Measurements from ENCODE around the gene ZDHHC20. TPM values are rescaled to one million over a fixed set of nuclear protein-coding genes. Genes with fewer than 3 reads are reported as not detected.

Gene ZDHHC20, protein sequence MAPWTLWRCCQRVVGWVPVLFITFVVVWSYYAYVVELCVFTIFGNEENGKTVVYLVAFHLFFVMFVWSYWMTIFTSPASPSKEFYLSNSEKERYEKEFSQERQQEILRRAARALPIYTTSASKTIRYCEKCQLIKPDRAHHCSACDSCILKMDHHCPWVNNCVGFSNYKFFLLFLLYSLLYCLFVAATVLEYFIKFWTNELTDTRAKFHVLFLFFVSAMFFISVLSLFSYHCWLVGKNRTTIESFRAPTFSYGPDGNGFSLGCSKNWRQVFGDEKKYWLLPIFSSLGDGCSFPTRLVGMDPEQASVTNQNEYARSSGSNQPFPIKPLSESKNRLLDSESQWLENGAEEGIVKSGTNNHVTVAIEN
- 110 and 113 TPM in 2 replicates for total RNA-seq
- long read RNA-seq, full-length matches to known transcripts: 7 of 55 reads
- long read RNA-seq, partial matches to known transcripts: 12 of 55 reads
- long read RNA-seq, other reads (novel, unspliced or antisense): 36 of 55 reads

DNA sequence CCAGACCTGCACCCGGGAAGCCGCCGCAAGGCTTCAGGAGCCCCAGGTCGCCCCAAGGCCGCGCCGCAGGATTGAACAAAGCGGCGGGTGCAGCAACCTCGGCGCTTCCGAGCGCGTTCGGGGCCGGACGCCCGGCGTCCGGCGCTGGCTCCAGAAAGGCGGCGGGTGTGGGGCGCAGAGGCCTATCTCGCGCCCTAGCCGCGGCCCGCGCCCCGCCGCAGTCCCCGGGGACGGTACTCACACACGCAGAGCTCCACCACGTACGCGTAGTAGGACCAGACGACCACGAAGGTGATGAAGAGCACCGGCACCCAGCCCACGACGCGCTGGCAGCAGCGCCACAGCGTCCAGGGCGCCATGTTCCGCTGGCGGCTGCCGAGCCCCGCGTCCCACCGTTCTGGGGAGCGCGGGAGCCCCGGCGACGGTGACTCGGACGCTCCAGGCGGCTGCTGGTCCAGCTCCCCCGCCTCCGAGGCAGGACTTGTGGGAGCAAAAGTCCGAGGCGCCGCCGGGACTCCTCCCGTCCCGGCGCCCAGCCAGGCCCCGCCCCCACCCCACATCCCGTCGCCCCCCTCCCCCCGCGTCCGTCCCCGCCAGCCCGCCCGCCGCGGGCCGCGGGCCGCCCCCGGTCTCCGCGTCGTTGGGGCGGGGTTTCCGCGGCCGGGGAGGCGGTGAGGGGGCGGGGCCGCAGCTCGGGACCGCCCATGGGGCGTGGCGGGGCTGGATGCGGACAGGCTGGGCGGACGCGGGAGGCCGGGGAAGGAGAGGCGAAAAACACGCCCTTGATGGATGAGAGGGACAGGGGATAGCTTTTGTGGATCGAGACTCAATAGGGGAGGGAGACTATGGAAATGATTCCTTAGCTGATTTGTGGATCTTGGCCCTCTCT lies at the start of gene ZDHHC20:
TSS of gene ZDHHC20 (minus strand) at position 491 of the 889 bp plus-strand sequence. CDS start at position 359, 132 bp downstream.
- H3K27me3 Mint-ChIP-seq: no peaks in the 10 kb centered on the region
- peak within 1 kb of the TSS; percentile 96 for H3K4me3 Mint-ChIP-seq (ENCODE audit: low read depth)
- H3K27ac Mint-ChIP-seq: peak within 1 kb of the TSS; percentile 97
- H3K36me3 Mint-ChIP-seq (ENCODE audit: insufficient read depth): peaks cover 12% of the 10 kb centered on the region
- peak; percentile 90 for DNase-seq (ENCODE audit: low spot score, unreplicated experiment)
- H3K4me1 Mint-ChIP-seq (ENCODE audit: low read depth): peaks cover 14% of the 10 kb centered on the region
- TF ChIP-seq CTCF (IDR thresholded peaks at IDR 0.05; ENCODE audit: unreplicated experiment): no peak
- peaks cover 10% of the 10 kb centered on the region for H3K9me3 Mint-ChIP-seq (ENCODE audit: low read depth)

DNA sequence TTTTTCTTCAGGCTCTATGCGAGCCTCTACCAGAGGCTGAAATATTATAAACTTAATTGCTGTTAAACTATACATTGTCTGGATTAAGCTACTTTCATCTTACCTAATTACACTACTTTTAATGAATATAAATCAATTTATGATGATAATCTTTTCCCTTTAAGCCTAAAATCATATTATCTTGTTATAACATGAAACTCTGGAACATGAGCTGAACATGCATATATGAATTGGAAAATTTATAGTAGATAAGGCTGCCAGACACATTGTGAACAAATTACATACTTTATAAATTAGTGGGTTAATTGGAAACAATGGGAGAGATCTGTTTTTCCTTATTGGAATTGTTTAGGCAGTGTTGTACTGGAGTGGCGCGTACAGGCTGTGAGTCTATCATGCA lies 45.3 kb upstream of the ZDHHC20 start:
- no peak for TF ChIP-seq CTCF (IDR thresholded peaks at IDR 0.05; ENCODE audit: unreplicated experiment)
- H3K27ac Mint-ChIP-seq: no peak overlapping the region
- H3K36me3 Mint-ChIP-seq (ENCODE audit: insufficient read depth): peaks cover 15% of the 10 kb centered on the region
- H3K9me3 Mint-ChIP-seq (ENCODE audit: low read depth): no peaks in the 10 kb centered on the region
- H3K27me3 Mint-ChIP-seq: no peaks in the 10 kb centered on the region
- no peaks in the 10 kb centered on the region for H3K4me1 Mint-ChIP-seq (ENCODE audit: low read depth)
- H3K4me3 Mint-ChIP-seq (ENCODE audit: low read depth): no peak overlapping the region
- no peak for DNase-seq (ENCODE audit: low spot score, unreplicated experiment)

- H3K36me3 Mint-ChIP-seq (ENCODE audit: insufficient read depth): peaks cover 15% of the 10 kb centered on the region
- no peak for DNase-seq (ENCODE audit: low spot score, unreplicated experiment)
- no peak overlapping the region for H3K4me3 Mint-ChIP-seq (ENCODE audit: low read depth)
- H3K27ac Mint-ChIP-seq: peak overlapping the region; percentile 47
- no peaks in the 10 kb centered on the region for H3K9me3 Mint-ChIP-seq (ENCODE audit: low read depth)
- no peaks in the 10 kb centered on the region for H3K4me1 Mint-ChIP-seq (ENCODE audit: low read depth)
- no peak for TF ChIP-seq CTCF (IDR thresholded peaks at IDR 0.05; ENCODE audit: unreplicated experiment)
- no peaks in the 10 kb centered on the region for H3K27me3 Mint-ChIP-seq
Observed at GRCh38 chr13:21501686-21502085, 42.6 kb upstream of the ZDHHC20 start.

GRCh38 chr13:21486322-21486721 lies 27.2 kb upstream of the ZDHHC20 start:
- H3K36me3 Mint-ChIP-seq (ENCODE audit: insufficient read depth): peaks cover 38% of the 10 kb centered on the region
- H3K4me1 Mint-ChIP-seq (ENCODE audit: low read depth): no peaks in the 10 kb centered on the region
- no peaks in the 10 kb centered on the region for H3K27me3 Mint-ChIP-seq
- no peak for TF ChIP-seq CTCF (IDR thresholded peaks at IDR 0.05; ENCODE audit: unreplicated experiment)
- H3K27ac Mint-ChIP-seq: no peak overlapping the region
- peaks cover 28% of the 10 kb centered on the region for H3K9me3 Mint-ChIP-seq (ENCODE audit: low read depth)
- DNase-seq (ENCODE audit: low spot score, unreplicated experiment): no peak
- no peak overlapping the region for H3K4me3 Mint-ChIP-seq (ENCODE audit: low read depth)

DNA sequence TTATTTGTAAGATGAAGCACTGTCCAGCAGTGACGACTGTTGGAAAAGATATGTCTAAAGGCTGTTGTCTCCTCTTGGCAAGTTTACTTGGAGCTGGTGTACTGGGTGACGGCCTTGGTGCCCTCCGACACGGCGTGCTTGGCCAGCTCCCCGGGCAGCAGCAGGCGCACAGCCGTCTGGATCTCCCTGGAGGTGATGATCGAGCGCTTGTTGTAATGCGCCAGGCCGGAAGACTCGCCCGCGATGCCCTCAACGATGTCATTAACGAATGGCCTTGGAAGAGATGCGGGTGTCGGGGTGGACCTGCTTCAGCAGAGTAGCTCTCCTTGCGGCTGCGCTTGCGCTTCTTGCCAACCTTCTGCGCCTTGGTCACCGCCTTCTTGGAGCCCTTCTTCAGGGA lies 24.6 kb upstream of the ZDHHC20 start:
- Mint-ChIP-seq H3K36me3 (ENCODE audit: insufficient read depth) (peaks cover 19% of the 10 kb centered on the region), H3K4me3 (ENCODE audit: low read depth) (no peak overlapping the region), H3K27ac (no peak overlapping the region), H3K4me1 (ENCODE audit: low read depth) (no peaks in the 10 kb centered on the region), H3K27me3 (no peaks in the 10 kb centered on the region), H3K9me3 (ENCODE audit: low read depth) (peaks cover 19% of the 10 kb centered on the region)
- DNase-seq (ENCODE audit: low spot score, unreplicated experiment): no peak
- TF ChIP-seq CTCF (IDR thresholded peaks at IDR 0.05; ENCODE audit: unreplicated experiment): no peak

All from progenitor cell of endocrine pancreas (in vitro differentiated cells).